T-cell (primary cell): ENCODE data around the gene WNT9B. TPM values are rescaled to one million over a fixed set of nuclear protein-coding genes. Genes with fewer than 3 reads are reported as not detected.

Experiments used
- ATAC-seq, 4 experiments: fragments of 200-7000 bp in 3 of 4; fragments of 150-1000 bp in 1 of 4; cut with Tn5 transposase; replicated peaks in 1 of 4; 1 replicate in 3 of 4; 2 replicates in 1 of 4; pipeline ENCODE4 v1.10.0; 2021; ENCODE audit warnings: moderate library complexity in 3 of 4, mild to moderate bottlenecking in 2 of 4, moderate number of reproducible peaks in 1 of 4
- CTCF ChIA-PET, 2 donors: fragments of 300-600 bp; sonication (Branson Sonifier 250); formaldehyde crosslinking; loops; one replicate each; lab custom pipeline; 2022; ENCODE audit warnings: antibody characterized with exemption in 2 of 2; lab: Charles Lee
- POLR2A ChIA-PET, 2 donors: fragments of 300-600 bp; sonication (Branson Sonifier 250); formaldehyde crosslinking; loops; one replicate each; lab custom pipeline; 2022; ENCODE audit warnings: antibody characterized with exemption in 2 of 2; lab: Charles Lee
- DNase-seq, 35 experiments: peaks; one replicate each; pipeline versions ENCODE4 v3.0.0 to v3.0.0-alpha.2; 2013 to 2023
- H3K27ac ChIP-seq: one replicate; pipeline ENCODE4 v1.5.1; 2013; ENCODE audit warnings: low read length
- H3K27me3 ChIP-seq, 2 experiments: replicated peaks in 1 of 2; 1 replicate in 1 of 2; 2 replicates in 1 of 2; pipeline versions ENCODE4 v1.6.1 to v1.7.0; 2013; ENCODE audit warnings: low read length in 1 of 2, mixed read lengths in 1 of 2; ENCODE audit not compliant: control insufficient read depth in 2 of 2, insufficient read depth in 2 of 2; ENCODE audit errors: extremely low read depth in 1 of 2
- H3K36me3 ChIP-seq, 2 donors: 1 replicate in 1 of 2; 2 replicates in 1 of 2; pipeline versions ENCODE4 v1.6.1 to v1.7.0; 2013; ENCODE audit warnings: low read length in 1 of 2; ENCODE audit not compliant: control insufficient read depth in 2 of 2, insufficient read depth in 1 of 2; ENCODE audit errors: extremely low read depth in 1 of 2
- H3K4me1 ChIP-seq, 2 experiments: 1 replicate in 1 of 2; 2 replicates in 1 of 2; pipeline versions ENCODE4 v1.6.1 to v1.7.0; 2013; ENCODE audit warnings: low read length in 2 of 2, mixed read lengths in 1 of 2; ENCODE audit not compliant: insufficient read depth in 2 of 2, control insufficient read depth in 1 of 2; ENCODE audit errors: extremely low read depth in 1 of 2
- H3K4me3 ChIP-seq, 2 donors: 1 replicate in 1 of 2; 2 replicates in 1 of 2; pipeline versions ENCODE4 v1.5.1 to v1.7.0; 2013; ENCODE audit warnings: mild to moderate bottlenecking in 2 of 2, low read length in 1 of 2, moderate library complexity in 1 of 2; ENCODE audit not compliant: control insufficient read depth in 1 of 2; ENCODE audit errors: extremely low read depth in 1 of 2
- H3K9me3 ChIP-seq: 2 replicates; pipeline ENCODE4 v1.7.0; 2013
- H3K27ac Mint-ChIP-seq, 2 donors: one replicate each; pipeline ENCODE4 v1.8.0; 2020 to 2021; ENCODE audit warnings: mild to moderate bottlenecking in 2 of 2, mixed read lengths in 2 of 2
- H3K27me3 Mint-ChIP-seq, 2 donors: one replicate each; pipeline ENCODE4 v1.8.0; 2021 to 2022; ENCODE audit warnings: mixed read lengths in 2 of 2
- H3K36me3 Mint-ChIP-seq: one replicate; pipeline ENCODE4 v1.8.0; 2021; ENCODE audit warnings: mixed read lengths
- H3K4me1 Mint-ChIP-seq, 3 donors: one replicate each; pipeline ENCODE4 v1.8.0; 2020 to 2022; ENCODE audit warnings: mixed read lengths in 3 of 3, mild to moderate bottlenecking in 1 of 3
- H3K4me3 Mint-ChIP-seq, 3 donors: one replicate each; pipeline ENCODE4 v1.8.0; 2020 to 2022; ENCODE audit warnings: mild to moderate bottlenecking in 3 of 3, mixed read lengths in 3 of 3, moderate library complexity in 3 of 3
- H3K9me3 Mint-ChIP-seq, 3 donors: one replicate each; pipeline ENCODE4 v1.8.0; 2020 to 2022; ENCODE audit warnings: mixed read lengths in 3 of 3
- WGBS: methylation state at CpG from one replicate; pipeline ENCODE4 v1.1.5; 2013; ENCODE audit warnings: missing lambda C conversion rate; ENCODE audit not compliant: insufficient coverage; 5-methylcytosine and 5-hydroxymethylcytosine counted together
- total RNA-seq, 35 experiments: library from RNA in 6 of 35; stranded (reverse) in 6 of 35; fragments of 120-200 nt in 1 of 35; gene quantifications; one replicate each; pipeline versions ENCODE4 v1.2.1 to v1.2.4 and lab custom pipeline; 2013 to 2026

Gene WNT9B
- total RNA-seq, 5 donors from 2014 or later (not counting 1 experiment from before 2014, with no cell fraction given): not detected

GRCh38 chr17:46857600-46857999 is 6.2 kb downstream of the WNT9B start:
- H3K9me3 Mint-ChIP-seq: no peaks in the 10 kb centered on the region
- ChIA-PET CTCF (interaction anchor here in 1 of 2 donors (0.6 kb wide), 1 partner anchor 15 kb away, joined by 3 read pairs; no protein-coding TSS in a partner anchor), POLR2A (interaction anchor here in 1 of 2 donors (0.6 kb wide), 1 partner anchor 19 kb away, joined by 3 read pairs; no protein-coding TSS in a partner anchor)
- 100% methylated on average over 1 of the region's 1 CpG for WGBS
- Histone ChIP-seq H3K9me3 (no peaks in the 10 kb centered on the region), H3K27me3 (peaks cover 11 to 33% of the 10 kb centered on the region in 2 experiments), H3K27ac (no peak overlapping the region), H3K4me3 (no peak overlapping the region), H3K36me3 (no peaks in the 10 kb centered on the region), H3K4me1 (no peaks in the 10 kb centered on the region)
- ATAC-seq (no peak), DNase-seq (no peak)
- H3K4me1 Mint-ChIP-seq: peaks cover 0 to 4% (median 0%) of the 10 kb centered on the region in 3 donors
- peaks cover 46 to 51% of the 10 kb centered on the region in 2 donors for H3K27me3 Mint-ChIP-seq
- no peak overlapping the region for H3K4me3 Mint-ChIP-seq
- no peaks in the 10 kb centered on the region for H3K36me3 Mint-ChIP-seq
- H3K27ac Mint-ChIP-seq: no peak overlapping the region

GRCh38 chr17:46859996-46860395 is 8.6 kb downstream of the WNT9B start:
- Histone ChIP-seq H3K4me1 (peaks cover 0 to 2% of the 10 kb centered on the region in 2 experiments), H3K4me3 (no peak overlapping the region), H3K9me3 (no peaks in the 10 kb centered on the region), H3K27me3 (peaks cover 0 to 38% of the 10 kb centered on the region in 2 experiments), H3K27ac (no peak overlapping the region), H3K36me3 (no peaks in the 10 kb centered on the region)
- Mint-ChIP-seq H3K27ac (peak overlapping the region in 1 of 2 donors; percentile 31), H3K9me3 (no peaks in the 10 kb centered on the region), H3K4me3 (no peak overlapping the region), H3K4me1 (no peaks in the 10 kb centered on the region), H3K36me3 (no peaks in the 10 kb centered on the region), H3K27me3 (peaks cover 36 to 44% of the 10 kb centered on the region in 2 donors)
- DNase-seq (no peak), ATAC-seq (no peak)
- POLR2A ChIA-PET: no interaction called here
- CTCF ChIA-PET: no interaction called here
- WGBS: 88% methylated on average over 1 of the region's 5 CpGs

- H3K27ac Mint-ChIP-seq: no peak overlapping the region
- ATAC-seq (no peak), DNase-seq (no peak)
- ChIA-PET CTCF (no interaction called here), POLR2A (no interaction called here)
- no peak overlapping the region for H3K4me3 ChIP-seq
- H3K4me1 ChIP-seq: peaks cover 0 to 3% of the 10 kb centered on the region in 2 experiments
- no peak overlapping the region for H3K27ac ChIP-seq
- WGBS: 78% methylated on average over 12 of the region's 13 CpGs
- no peak overlapping the region for H3K4me3 Mint-ChIP-seq
- H3K36me3 ChIP-seq: no peaks in the 10 kb centered on the region
- no peaks in the 10 kb centered on the region for H3K9me3 ChIP-seq
- H3K4me1 Mint-ChIP-seq: no peaks in the 10 kb centered on the region
- peaks cover 0 to 58% of the 10 kb centered on the region in 2 experiments for H3K27me3 ChIP-seq
- H3K27me3 Mint-ChIP-seq: peaks cover 35 to 45% of the 10 kb centered on the region in 2 donors
- no peaks in the 10 kb centered on the region for H3K9me3 Mint-ChIP-seq
- no peaks in the 10 kb centered on the region for H3K36me3 Mint-ChIP-seq
Observed at GRCh38 chr17:46862949-46863348, 11.6 kb downstream of the WNT9B start.

- H3K27ac Mint-ChIP-seq: no peak overlapping the region
- H3K27me3 Mint-ChIP-seq: peaks cover 33 to 43% of the 10 kb centered on the region in 2 donors
- Histone ChIP-seq H3K9me3 (no peaks in the 10 kb centered on the region), H3K36me3 (no peaks in the 10 kb centered on the region), H3K27ac (no peak overlapping the region), H3K27me3 (peaks cover 0 to 60% of the 10 kb centered on the region in 2 experiments), H3K4me3 (no peak overlapping the region), H3K4me1 (peaks cover 0 to 3% of the 10 kb centered on the region in 2 experiments)
- WGBS: 69% methylated on average over 5 of the region's 8 CpGs
- CTCF ChIA-PET: no interaction called here
- no peaks in the 10 kb centered on the region for H3K9me3 Mint-ChIP-seq
- no peak for ATAC-seq
- no peaks in the 10 kb centered on the region for H3K36me3 Mint-ChIP-seq
- no peak overlapping the region for H3K4me3 Mint-ChIP-seq
- H3K4me1 Mint-ChIP-seq: no peaks in the 10 kb centered on the region
- no peak for DNase-seq
- POLR2A ChIA-PET: no interaction called here
Observed at GRCh38 chr17:46863383-46864121, 12.2 kb downstream of the WNT9B start.

- H3K27me3 Mint-ChIP-seq: peaks cover 27 to 39% of the 10 kb centered on the region in 2 donors
- POLR2A ChIA-PET: no interaction called here
- DNase-seq: no peak
- no peaks in the 10 kb centered on the region for H3K9me3 ChIP-seq
- 0% methylated on average over 6 of the region's 8 CpGs for WGBS
- peaks cover 0 to 59% of the 10 kb centered on the region in 2 experiments for H3K27me3 ChIP-seq
- no peak overlapping the region for H3K4me3 Mint-ChIP-seq
- peaks cover 0 to 3% of the 10 kb centered on the region in 2 experiments for H3K4me1 ChIP-seq
- no peak overlapping the region for H3K27ac ChIP-seq
- no peaks in the 10 kb centered on the region for H3K36me3 Mint-ChIP-seq
- CTCF ChIA-PET: no interaction called here
- no peaks in the 10 kb centered on the region for H3K36me3 ChIP-seq
- H3K4me1 Mint-ChIP-seq: no peaks in the 10 kb centered on the region
- no peaks in the 10 kb centered on the region for H3K9me3 Mint-ChIP-seq
- H3K4me3 ChIP-seq: no peak overlapping the region
- no peak for ATAC-seq
- H3K27ac Mint-ChIP-seq: no peak overlapping the region
Observed at GRCh38 chr17:46865100-46865499, 13.7 kb downstream of the WNT9B start.

- Mint-ChIP-seq H3K36me3 (no peaks in the 10 kb centered on the region), H3K4me3 (no peak overlapping the region), H3K27ac (no peak overlapping the region), H3K4me1 (no peaks in the 10 kb centered on the region), H3K27me3 (peaks cover 27 to 36% of the 10 kb centered on the region in 2 donors), H3K9me3 (no peaks in the 10 kb centered on the region)
- Histone ChIP-seq H3K27ac (no peak overlapping the region), H3K36me3 (no peaks in the 10 kb centered on the region), H3K4me3 (no peak overlapping the region), H3K27me3 (peaks cover 0 to 53% of the 10 kb centered on the region in 2 experiments), H3K9me3 (no peaks in the 10 kb centered on the region), H3K4me1 (peaks cover 0 to 3% of the 10 kb centered on the region in 2 experiments)
- ATAC-seq: no peak
- DNase-seq: no peak
- CTCF ChIA-PET: no interaction called here
- WGBS: 89% methylated on average over 8 of the region's 8 CpGs
- POLR2A ChIA-PET: no interaction called here
Observed at GRCh38 chr17:46866325-46866724, 14.9 kb downstream of the WNT9B start.
